ENCODE data around the gene NMRK2. TPM values are rescaled to one million over a fixed set of nuclear protein-coding genes. Genes with fewer than 3 reads are reported as not detected.

NMRK2 gene
- total RNA-seq, 2 donors from 2014 or later, result 0.51 to 2.3 TPM

Small RNAs within 50 kb of the gene (microRNA-seq; reads per million reads assigned to microRNA genes)
- gene MIR637 (ENCODE audit: borderline microRNAs expressed in 2 of 2), result 0 reads per million in 2 donors

Other genes starting within 250 kb of the NMRK2 start
- gene PIP5K1C, start 232.6 kb upstream of the NMRK2 start, total RNA-seq, result 10 to 100 TPM; 80.9 to 85.4 TPM
- gene TJP3, start 224.7 kb upstream of the NMRK2 start, total RNA-seq, result under 1 TPM in 1 of 2 donors, not detected in 1; 0.10 TPM
- gene APBA3, start 171.4 kb upstream of the NMRK2 start, total RNA-seq, result 10 to 100 TPM; 10.5 to 13.1 TPM
- gene MRPL54, start 170.4 kb upstream of the NMRK2 start, total RNA-seq, result 10 to 100 TPM; 45.3 to 58.8 TPM
- not detected for gene RAX2, start 160.8 kb upstream of the NMRK2 start, total RNA-seq
- 1 to 10 TPM; 1.1 to 2.8 TPM for gene MATK, start 146.7 kb upstream of the NMRK2 start, total RNA-seq
- gene ZFR2, start 64.0 kb upstream of the NMRK2 start, total RNA-seq, result not detected
- under 1 TPM in 1 of 2 donors, not detected in 1; 0.05 TPM for gene ATCAY, start 52.4 kb upstream of the NMRK2 start, total RNA-seq
- gene DAPK3, start 38.0 kb downstream of the NMRK2 start, total RNA-seq, result 10 to 100 TPM; 64.5 to 94.9 TPM
- gene EEF2, start 52.4 kb downstream of the NMRK2 start, total RNA-seq, result 1,000 to 10,000 TPM; 1,536 to 1,555 TPM
- gene PIAS4, start 74.7 kb downstream of the NMRK2 start, total RNA-seq, result 10 to 100 TPM; 14.4 to 16.1 TPM
- gene ZBTB7A, start 133.8 kb downstream of the NMRK2 start, total RNA-seq, result 10 to 100 TPM; 41.8 to 50.6 TPM
- gene MAP2K2, start 191.1 kb downstream of the NMRK2 start, total RNA-seq, result 10 to 100 TPM; 82.8 to 88.4 TPM
- not detected for gene CREB3L3, start 220.6 kb downstream of the NMRK2 start, total RNA-seq
- gene SIRT6, start 249.5 kb downstream of the NMRK2 start, total RNA-seq, result 10 to 100 TPM; 16.4 to 18.4 TPM
- under 1 TPM; 0.69 to 1.00 TPM for gene ANKRD24, start 249.6 kb downstream of the NMRK2 start, total RNA-seq

Measured in posterior vena cava (tissue), 2 donors.